ENCODE measurements around the gene SST.
"Not testable (repeated sequence)": the region's sequence is repeated elsewhere in the genome, so short reads cannot be mapped to it uniquely, and the experiment has no call there.

Gene SST

DNA sequence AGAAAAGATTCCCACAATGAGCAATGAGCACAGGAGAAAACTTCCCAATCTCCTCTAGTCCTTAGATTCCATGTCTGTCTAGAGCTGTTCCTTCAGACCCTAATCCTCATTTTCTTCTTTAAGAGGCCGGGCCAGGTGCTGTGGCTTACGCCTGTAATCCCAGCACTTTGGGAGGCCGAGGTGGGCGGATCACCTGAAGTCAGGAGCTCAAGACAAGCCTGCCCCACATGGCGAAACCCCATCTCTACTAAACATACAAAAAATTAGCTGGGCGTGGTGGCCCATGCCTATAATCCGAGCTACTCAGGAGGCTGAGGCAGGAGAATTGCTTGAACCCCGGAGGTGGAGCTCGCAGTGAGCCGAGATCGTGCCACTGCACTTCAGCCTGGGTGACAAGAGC, 11.6 kb upstream of the SST start:
- not testable (repeated sequence) for DNase-seq

DNA sequence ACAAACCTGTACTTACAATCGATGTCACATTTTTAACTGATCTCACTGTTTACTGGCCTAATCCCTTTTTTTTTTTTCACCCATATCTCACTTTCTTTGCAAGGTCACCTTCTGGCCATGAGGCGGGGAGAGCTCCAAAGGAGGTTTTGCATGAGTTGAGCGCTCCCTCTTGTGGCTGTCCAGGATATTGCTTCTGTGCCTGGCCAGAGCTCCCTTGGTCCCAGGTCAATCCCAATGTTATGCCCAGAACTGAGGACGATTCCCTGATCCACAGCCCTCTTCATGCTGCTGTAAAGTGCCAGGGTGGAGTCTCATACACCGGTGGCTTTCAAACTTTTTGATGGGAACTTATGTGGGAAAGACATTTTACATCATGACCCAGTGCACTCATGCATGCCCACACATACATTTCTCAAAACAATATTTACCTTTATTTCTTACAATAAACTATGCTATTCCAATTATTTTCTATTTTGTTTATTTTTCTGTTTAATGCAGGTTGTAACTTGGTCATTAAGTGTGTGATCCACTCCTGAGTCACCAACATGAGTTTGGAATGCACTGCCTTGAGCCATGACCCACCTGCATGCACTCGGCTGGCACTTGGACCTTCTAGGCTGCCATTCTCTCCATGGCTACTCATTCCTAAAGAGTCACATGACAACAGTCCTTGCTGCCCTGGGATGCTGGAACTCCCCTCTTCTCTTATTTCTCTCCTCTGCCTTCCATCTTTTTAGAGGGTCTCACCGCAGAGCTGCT, 9.6 kb upstream of the SST start:
- DNase-seq = peak; percentile 41

DNA sequence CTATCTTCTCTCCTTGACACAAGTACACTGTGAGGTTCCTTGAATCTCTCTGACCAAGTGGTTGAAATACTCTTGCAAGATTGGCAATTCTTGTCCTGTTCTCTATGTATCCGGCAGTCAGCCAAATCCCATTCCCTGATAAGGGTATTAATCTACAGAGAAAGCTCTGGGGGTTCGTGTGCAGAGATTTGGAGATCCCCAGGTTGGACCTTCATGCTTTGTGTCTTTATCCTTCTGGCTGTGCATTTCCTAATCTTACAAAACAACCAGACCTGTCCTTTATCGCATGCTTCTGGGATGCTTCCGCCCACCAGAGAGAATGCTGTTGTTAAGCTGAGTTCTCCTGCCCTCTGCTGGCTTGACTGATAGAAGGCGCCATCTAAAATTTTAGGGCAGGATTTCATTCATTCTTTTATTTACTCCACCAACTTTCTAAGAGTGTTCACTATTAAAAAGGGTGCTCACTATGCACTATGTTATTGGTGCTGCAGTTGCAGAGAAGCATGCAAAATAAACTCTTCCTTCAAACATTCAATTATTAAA, 8.6 kb upstream of the SST start:
- DNase-seq = peak; percentile 26

- DNase-seq = no peak
Observed at GRCh38 chr3:187677604-187678003, 7.4 kb upstream of the SST start.

- DNase-seq = no peak
Observed at GRCh38 chr3:187673012-187673411, 2.8 kb upstream of the SST start.

DNA sequence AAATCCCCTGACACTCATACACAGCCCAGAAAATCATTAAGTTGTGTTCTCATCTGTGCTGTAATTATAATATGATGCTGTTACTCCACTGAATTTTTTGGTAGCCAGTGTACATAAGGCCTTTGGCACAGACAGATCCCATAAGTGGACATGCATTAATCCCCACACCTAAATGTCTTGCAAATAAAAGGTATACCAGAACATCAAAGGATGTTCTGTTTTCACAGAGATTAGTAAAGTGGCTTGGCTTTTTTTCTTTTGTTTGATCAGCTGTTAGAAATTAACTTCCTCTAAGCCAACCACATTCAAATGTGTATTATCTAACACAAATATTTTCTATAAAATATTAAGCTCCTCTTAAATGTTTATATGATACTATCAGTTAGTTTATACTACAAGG, 2.7 kb downstream of the SST start:
- peak; percentile 26 for DNase-seq

GRCh38 chr3:187665764-187666402, 4.3 kb downstream of the SST start:
- no peak for DNase-seq

DNA sequence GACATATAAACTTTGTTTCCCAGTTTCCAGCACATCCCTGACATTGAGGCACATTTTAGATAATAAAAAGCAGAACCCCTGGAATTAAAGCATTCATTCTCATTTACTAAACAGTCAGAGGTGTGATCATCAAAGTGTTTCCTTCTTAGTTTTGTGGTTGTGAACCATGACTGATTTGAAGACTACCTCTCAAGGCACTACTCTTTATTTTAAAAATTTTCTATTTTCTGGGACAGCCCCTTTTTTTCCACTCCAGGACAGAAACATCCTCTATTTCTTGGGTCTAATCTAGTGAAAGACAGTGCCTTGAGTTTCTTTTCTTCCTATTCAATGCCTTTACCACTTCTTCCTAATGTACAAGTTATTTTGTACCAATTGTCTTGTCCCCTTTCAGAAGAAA, 5.2 kb downstream of the SST start:
- no peak for DNase-seq

- no peak for DNase-seq
Observed at GRCh38 chr3:187662848-187663409, 7.3 kb downstream of the SST start.

GRCh38 chr3:187661267-187661666, 8.9 kb downstream of the SST start:
- DNase-seq = no peak

GRCh38 chr3:187651282-187651681, 18.9 kb downstream of the SST start:
- no peak for DNase-seq

GRCh38 chr3:187648177-187648576, 22.0 kb downstream of the SST start:
- no peak for DNase-seq

DNA sequence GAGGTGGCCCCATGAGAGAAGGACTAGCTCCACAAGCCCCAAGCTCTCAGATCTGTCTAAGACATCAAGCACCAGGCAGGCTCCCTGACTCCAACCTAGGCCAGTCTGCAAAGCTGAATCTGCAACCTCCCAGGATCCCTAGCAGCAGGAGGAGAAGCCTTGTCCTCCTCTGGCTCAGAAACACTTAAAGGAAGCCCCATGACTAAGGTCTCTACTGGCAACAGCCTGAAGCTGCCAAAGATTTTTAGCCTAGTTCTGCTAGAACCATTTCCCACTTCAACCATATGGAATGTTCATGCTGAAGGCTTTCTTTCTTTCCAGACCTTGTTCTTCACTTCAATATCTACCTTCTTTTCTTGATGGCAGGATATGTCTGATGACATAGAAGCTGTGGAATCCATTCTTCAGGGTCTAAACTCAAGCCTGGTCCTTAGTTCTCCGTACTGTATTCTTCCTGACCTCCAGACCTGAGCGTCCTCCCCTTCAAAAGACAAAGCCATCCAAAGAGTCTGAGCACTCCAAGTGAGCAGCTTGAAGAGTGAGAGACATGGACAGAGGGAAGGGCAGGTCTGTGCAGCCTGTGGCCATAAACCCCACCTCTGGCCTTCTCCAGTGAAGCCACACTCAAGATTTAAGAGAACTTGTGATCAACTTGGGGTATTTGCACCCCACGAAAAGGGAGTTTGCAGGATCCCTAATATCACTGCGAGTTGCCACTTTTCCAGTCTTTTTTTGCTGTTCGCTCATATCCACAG, 23.1 kb downstream of the SST start:
- no peak for DNase-seq

GRCh38 chr3:187645379-187645778, 24.8 kb downstream of the SST start:
- not testable (repeated sequence) for DNase-seq

DNA sequence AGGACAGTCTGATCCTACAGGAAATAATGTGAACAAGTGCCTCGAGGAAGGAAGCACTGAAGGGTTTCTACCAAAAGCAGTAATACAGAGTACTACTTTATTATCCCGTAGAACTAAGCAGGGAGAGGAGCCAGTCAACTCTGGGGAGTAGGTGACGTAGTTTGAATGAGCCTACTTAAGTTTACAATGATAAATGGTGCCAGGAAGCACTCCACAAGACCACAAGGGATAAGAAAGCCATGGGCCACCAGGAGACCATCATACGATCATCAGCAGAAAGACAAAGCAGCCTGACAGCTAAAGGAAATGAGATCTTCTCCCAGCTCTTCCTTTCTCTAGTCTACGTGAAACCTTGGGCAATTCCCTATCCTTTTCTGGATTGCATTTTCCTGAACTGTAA, 27.3 kb downstream of the SST start:
- DNase-seq = no peak

DNA sequence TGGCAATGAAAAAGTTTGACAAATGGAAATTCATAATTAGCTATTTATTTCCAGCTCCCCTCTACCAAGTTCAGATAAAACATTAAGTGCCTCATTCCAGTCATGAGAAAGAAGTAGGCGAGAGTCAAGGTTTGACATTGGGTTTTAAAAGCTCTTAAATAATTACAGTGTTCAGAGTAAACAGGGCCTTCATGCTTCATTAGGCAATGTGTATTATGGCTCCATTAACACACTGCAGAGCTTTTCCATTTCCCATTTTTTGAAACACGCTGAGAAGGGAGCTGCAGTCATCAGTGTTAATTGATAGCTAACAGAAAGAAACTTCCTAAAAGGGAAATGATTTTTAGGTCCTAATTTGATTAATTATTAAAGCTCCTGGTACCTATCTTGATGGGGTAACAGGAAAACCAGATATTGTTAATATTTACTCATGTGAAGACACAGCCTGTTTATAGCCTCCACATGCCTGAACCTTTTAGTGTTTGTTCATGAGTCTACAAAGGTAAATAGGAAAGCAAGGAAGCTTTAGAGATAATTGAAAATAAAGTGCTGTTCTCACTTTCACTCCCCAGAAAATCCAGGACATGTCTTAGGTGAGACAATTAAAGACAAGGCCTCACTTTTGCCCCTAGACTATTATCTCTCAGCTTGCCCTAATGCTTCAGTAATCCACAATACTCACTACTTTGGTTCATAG, 28.7 kb downstream of the SST start:
- DNase-seq = no peak

DNA sequence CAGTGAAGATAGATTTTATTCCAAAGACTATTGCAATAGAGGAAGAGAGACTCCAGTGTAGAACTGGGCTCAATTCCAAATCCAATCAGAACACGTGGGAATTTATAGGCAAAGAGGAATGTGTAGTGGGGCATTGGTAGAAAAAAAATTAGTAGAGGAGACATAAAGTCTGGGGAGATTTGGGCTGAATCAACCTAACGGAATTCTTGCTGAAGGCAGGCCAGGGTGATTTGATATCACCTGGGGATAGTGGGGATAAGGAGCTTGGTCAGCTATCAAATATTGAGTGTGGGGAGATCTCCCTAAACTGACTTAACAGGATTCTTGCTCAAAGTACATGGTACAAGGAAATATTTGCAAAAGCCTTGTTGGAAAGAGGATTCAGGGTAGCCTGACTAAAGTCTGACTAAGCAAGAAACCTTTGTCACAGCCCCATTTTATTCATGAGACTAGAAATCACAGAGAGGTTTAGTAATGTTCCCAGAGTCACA, 29.6 kb downstream of the SST start:
- no peak for DNase-seq

DNA sequence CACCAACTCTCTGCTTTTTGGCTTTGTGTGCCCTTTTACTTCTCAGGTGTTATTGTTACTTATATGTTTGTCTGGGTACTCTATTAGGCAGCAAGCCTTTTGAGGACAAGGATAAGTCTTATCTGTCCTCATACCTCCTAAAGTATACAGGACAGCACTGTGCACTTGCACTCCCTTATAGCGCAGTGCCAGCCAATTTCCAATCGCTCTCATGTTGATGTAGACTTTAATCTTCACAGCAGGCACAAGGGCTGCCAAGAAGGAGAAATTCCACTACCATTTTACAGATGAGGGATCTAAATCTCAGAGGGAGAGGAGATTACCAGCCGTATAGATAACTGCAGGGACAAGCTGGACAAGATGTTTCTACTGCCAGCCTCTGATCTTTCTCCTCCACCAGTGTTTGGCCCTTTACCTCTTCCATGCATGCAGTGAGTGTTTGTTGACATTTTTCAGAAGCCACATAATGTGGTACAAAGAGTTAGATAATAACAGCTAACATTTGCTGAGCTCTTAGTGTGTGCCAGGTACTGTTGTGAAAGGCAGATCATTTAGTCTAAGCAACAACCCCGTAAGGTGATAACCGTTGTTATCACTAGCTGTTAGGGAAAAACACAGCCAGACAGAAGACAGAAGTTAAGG, 30.1 kb downstream of the SST start:
- no peak for DNase-seq

GRCh38 chr3:187636528-187636927, 33.7 kb downstream of the SST start:
- no peak for DNase-seq

DNA sequence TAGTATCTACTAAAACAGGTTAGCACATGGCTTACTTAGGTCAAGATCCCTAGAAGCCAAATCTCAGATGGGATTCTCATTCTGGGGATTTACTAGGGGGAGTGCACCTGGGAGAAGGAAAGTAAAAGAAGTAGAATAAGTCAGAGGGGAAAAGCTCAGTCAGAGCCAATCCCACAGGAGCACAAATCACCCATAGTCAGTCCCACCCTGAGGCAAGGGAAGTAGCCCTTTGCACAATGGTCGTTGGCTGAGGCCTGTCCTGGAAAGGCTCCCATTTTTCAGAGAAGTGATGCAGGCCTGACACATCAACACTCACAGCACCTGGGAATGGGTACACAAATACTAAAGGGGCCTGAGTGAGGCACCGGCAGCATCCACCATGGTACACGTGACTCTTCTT, 39.8 kb downstream of the SST start:
- DNase-seq = no peak

- DNase-seq = no peak
Observed at GRCh38 chr3:187629711-187630110, 40.5 kb downstream of the SST start.

DNA sequence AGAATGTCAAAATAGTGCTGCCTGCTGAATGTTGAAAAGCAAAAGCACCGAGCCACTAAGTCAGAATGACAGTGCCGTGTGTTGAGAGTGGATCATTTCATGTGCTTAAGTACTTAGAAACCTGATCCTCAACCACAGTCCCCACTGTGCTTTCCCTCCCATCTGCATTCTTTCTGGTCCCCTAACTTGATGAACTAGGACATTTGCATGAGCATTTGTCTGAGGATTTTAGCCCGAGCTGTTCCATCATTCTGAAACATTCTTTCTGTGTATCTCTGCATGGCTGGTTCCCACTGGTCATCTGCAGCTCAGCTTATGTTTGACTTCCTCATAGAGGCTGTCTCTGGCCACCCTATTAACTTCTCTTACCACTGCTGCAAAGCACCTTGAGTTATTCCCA, 42.0 kb downstream of the SST start:
- DNase-seq = peak; percentile 15
